Amygdala (tissue), 56 donors: ENCODE measurements around the gene ATG5.

Source experiments
- DNase-seq, 56 donors: peaks; one replicate each; lab custom pipeline; 2025; lab: John Stamatoyannopoulos, UW

ATG5 gene

DNA sequence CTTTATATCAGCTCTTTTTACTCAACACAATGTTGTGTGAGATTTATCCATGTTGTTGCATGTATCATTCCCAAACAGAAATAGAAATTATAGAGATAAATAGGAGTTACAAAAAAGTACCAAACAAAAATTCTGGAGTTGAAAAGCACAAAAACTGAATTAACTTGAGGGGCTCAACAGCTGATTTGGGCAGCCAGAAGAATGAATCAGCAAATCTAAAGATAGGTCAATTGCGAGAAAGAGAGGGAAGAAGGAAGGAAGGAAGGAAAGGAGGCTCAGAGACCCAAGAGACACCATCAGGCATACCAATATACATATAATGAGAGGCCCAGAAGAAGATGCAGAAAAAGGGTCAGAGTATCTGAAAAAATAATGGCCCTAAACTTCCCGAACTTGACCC is 98.9 kb downstream of the ATG5 start:
- DNase-seq: no peak

GRCh38 chr6:106225581-106225980 is 100.0 kb downstream of the ATG5 start:
- no peak for DNase-seq

GRCh38 chr6:106223300-106223930 is 102.1 kb downstream of the ATG5 start:
- DNase-seq: peak in 26 of 56 donors; percentile 1 to 60 (median 6)

DNA sequence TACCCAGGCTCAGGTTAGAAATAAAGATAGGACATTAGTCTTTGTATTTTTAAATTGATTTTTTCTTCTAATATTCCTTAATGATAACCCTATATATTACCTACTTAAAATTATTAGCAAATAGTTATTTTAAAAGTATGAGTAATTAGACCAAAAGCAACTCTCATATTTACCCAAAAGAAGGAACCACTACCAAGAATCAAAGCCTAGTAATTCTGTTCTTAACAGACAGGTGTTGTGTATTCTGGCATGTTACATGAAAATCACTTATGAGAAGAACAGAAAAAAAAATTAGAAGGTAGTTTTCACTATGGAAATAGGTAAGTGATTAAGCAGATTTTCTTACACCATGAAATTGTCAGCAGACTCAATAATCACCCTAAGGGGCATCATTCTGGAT is 105.1 kb downstream of the ATG5 start:
- DNase-seq: no peak

- DNase-seq: no peak
These were observed 109.0 kb downstream of the ATG5 start for GRCh38 chr6:106216527-106216926.

DNA sequence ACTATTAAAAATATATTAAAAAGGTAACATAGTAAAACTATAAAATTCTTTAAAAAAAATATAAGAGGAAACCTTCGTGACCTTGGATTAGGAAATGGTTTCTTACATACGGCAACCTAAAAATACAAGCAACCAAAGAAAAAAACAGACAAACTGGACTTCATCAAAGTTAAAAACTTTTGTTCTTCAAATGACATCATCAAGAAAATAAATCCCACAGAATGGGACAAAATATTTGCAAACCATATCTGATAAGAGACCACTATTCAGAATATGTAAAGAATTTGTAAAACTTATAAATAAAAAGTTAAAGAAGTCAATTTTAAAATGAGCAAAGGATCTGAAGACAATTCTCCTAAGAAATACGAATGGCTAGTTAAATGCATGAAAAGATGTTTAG is 110.0 kb downstream of the ATG5 start:
- DNase-seq: no peak

- DNase-seq: no peak
These were observed 111.0 kb downstream of the ATG5 start for GRCh38 chr6:106214531-106214930.

DNA sequence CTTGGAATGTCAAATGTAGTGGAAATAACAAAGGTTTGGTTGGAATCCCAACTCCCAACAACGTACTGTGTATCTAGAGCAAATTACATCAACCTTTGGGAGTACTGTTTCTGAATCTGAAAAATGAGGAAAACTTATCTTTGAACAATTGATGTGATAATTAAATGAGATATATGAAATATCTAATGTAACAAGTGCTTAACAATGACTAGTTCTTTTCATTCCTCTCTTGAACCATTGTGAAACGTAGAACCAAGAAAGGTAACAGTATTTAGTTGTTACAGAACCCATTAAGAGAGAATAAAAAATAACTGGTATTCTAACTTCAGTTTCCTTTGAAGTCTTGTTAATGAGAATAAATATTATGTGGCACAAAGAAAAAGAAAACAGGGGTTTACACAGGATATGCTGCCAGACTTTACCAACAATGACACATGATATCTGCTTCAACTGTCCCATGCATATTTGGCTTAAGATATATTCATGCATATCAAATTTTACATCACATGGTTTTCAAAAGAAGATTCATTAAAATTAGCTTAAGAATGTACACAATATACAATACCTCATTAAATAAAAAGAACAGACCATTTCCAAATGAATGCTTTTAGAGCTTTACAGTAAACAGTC is 111.8 kb downstream of the ATG5 start:
- DNase-seq: no peak

DNA sequence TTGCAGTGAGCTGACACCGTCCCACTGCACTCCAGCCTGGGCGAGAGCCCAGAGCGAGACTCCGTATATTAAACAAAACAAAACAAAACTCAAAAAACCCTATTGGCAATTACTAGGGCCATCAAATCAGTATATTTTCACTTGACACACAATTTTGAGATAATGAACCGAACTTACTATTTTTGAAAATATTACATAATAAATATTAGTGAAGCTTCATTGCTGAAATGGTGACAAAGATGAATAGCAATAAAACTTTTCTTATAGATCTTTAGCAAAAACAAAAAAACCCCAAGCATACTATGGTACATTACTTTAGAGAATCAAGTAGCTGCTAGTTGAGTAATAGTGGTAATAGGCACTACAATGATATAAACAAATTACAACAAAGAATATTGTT is 113.0 kb downstream of the ATG5 start:
- no peak for DNase-seq

DNA sequence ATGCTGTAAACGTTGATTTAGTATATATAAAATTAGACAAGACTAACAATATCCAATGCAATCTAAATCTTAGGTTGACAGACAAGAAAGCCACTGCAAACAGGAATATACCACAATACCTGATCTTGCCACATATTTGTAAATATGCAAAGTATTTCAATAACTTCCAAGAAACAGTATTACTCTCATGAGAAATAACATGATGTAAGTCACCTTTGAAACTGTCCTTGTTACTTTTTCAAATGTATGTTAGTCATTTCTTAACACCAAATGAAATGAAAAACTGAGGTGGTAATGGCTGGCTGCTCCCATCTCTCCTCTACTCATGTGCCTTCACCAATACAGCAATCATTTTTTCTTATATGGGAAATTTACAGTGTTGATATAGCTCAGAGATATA is 118.7 kb downstream of the ATG5 start:
- no peak for DNase-seq

- DNase-seq: no peak
These were observed 120.6 kb downstream of the ATG5 start for GRCh38 chr6:106204961-106205360.

GRCh38 chr6:106199998-106200397 is 125.6 kb downstream of the ATG5 start:
- DNase-seq: no peak

DNA sequence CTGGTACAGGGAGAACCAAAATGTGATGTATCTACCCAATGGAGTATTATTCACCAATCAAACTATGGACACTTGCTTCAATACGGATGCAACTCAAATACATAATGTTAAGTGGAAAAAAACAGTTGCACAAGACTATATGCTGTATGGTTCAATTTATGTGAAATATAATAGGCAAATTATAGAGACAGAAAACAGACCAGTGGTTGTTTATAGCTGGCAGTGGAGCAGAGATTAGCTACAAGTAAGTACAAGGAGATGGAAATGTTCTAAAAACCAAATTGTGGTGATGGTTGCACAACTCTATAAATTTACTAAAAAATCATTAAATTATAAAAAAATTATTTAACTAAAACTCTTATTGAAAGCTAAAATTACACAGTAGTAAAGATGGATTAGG is 126.2 kb downstream of the ATG5 start:
- no peak for DNase-seq

DNA sequence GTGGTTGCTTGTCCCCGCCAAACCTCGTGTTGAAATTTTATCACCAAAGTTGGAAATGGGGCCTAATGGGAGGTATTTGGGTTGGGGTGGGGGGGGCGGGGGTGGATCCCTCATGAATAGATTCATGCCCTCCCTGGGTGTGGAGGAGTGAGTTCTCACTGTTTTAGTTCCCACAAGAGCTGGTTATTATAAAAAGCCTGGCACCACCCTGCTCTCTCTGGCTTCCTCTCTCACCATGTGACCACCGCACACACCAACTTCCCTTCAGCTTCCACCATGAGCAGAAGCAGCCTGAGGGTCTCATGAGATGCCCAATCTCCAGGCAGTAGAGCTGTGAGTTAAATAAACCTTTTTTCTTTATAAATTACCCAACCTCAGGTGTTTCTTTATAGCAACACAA is 128.1 kb downstream of the ATG5 start:
- no peak for DNase-seq

DNA sequence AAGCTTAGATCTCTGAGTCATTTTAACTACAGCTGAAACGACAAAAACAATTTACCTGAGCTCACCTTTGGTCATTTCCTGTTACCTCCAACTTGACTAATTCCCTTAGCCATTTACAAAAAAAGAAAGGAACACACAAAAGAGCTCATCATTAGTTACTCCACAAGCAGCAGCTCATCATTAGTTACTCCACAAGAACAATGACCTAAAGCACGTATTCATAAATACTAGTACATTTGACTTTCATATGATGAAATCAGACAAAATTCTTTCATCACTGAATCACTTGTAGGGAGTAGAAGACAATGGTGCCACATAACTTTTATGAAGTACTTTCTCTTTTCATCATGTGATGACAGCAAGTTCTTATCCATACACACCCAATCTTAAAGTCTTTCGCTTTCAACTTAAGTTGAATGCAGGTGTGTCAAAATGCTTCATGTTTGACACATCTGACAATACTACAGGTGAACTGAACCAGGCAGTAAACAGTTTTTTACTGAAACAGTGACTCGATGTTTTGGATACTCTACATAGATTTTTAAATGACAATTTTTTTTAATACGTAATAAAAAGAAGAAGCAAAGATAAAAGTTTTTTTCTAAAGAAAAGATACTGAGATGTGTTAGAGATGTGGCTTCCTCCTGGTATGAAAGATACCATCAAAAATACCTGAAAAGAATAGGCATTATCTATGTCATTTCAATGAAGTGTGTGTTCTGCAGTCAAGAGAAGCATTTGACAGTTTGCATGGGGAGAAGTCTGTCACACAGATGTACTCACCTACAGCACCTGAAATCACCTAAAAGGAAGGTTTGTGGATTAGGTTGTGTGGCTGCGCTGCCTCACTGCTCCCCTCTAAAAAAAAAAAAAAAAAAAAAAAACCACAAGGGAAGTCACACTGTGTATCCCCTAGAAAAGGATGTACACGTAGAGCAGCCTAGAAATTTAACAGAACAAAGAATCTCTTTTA is 130.3 kb downstream of the ATG5 start:
- DNase-seq: no peak

- no peak for DNase-seq
These were observed 132.7 kb downstream of the ATG5 start for GRCh38 chr6:106192824-106193223.

DNA sequence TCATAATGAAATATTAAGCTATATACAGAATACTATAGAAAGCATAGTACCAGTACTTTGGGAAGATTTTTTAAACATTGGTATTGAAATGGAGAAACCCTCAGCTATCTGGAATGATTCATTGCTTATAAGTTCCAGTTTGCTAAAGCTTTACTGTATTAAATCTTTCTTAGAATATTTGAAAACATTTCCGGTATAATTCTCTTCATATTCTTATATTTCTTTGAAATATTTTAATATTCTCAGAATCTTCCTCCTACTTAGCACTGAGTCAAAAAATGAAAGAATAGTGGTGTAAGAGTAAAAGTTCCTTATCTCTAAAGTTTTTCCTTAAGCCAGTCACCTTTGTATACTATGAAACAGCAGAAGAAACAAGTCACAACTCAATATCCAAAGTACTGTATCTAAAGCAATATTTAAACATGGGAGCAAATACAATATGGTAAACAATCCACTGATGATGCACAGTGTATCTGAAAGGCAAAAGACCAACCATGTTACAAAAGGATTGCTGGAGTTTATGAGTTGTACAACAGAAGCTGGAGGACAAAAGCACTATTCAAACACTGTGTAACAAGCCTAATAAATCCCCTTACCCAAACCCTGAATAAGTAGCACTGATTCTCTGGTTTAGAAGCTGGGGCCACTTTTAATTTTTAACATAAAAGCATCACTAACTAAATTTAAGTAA is 137.3 kb downstream of the ATG5 start:
- no peak for DNase-seq

DNA sequence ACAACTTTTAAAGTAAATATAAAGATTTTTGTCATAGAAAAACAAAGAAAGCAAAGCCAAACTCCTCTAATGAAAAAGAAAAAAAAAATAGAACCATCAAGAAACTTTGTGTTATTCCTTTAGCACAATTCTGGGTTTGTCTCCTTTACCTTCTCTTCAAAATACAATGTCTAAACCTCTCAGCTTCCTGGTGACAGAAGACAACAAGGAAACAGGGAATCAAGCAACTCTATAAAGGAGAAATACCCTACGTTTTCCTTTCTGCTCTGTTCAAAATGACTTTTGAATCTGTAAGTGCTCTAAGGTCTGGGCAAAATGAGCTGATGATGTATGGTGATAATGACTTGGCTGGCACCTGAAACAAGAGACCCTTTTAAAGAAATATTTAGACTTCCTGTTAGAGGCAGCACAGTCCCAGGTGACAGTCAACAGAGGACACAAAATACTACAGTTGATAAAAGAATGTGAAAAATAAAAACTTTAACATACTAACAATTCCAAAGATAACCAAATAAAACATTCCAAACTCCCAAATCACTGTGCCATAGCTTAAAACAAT is 138.1 kb downstream of the ATG5 start:
- no peak for DNase-seq

DNA sequence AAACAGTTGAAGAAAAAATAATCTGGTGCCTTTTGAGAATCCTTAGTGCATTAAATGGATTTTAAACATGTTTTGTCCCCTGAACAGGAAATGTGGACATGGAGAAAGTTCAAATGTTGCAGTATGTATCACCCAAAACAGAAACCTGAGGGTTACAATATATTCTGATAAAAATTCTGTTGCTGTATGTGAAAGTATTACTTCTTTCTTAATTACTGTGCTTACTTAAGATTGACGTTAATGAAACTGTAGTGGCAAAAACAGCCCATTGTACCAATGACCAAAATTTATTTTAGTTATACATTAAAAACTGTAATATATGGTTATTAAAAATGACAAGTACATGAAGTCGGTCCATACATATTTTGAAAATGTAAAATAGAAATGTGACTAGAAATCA is 138.8 kb downstream of the ATG5 start:
- no peak for DNase-seq

DNA sequence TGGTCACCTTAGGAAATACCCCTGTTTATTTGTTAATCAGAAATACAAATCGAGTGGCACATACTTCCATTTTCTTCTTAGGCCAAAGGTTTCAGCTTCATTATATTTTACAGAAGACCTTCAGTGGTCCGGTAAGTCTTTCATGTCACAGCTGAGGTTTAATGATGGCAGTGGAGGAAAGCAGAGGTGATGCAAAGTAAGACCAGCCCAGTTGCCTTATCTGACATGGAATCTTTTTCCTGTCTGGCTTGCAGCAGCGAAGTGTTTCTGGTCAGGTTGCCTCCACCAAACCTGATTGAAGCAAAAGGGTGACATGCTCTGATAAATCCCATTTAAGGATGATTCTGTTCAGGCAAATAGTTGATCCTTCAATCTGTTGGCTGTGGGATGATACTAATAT is 139.4 kb downstream of the ATG5 start:
- no peak for DNase-seq

DNA sequence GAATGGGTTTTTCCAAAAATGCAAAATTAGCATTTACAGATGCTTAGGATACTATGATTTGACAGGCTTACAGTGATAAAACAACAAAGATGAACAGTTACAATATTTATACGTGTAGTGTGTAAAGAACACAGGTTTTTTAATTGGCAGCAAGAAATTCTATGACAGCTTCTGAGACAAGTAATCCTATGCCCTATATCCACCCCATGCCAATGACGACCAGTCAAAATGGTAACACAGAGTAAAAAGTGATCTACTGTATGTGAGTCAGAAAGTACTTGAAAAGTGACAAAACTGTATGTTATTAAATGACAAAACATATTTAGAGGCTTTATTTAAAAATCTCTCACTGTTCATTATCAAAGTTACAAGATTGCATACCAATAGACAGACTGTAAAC is 139.9 kb downstream of the ATG5 start:
- DNase-seq: no peak
